Mammary epithelial cell (primary cell): ENCODE results near the gene SPACA4.

Experiments used
- CTCF ChIP-seq, 2 donors: IDR thresholded peaks in 1 of 2; conservative IDR thresholded peaks in 1 of 2; 2 replicates each; pipeline ENCODE4 v1.5.1; 2011 to 2012; ENCODE audit warnings: inconsistent platforms in 2 of 2, low read length in 2 of 2, mild to moderate bottlenecking in 2 of 2, control low read depth in 1 of 2, low read depth in 1 of 2; ENCODE audit not compliant: insufficient read depth in 1 of 2; ENCODE audit errors: extremely low read depth in 1 of 2
- EZH2 ChIP-seq: IDR thresholded peaks from 2 replicates; pipeline ENCODE4 v1.6.1; 2012; ENCODE audit warnings: low read length, inconsistent platforms, borderline replicate concordance

GRCh38 chr19:48582168-48582567, 24.4 kb upstream of the SPACA4 start:
- TF ChIP-seq CTCF (conservative IDR thresholded peaks at IDR 0.05 in 1 of 2, IDR thresholded peaks at IDR 0.05 in 1 of 2; ENCODE audit: extremely low read depth in 1 of 2, insufficient read depth in 1 of 2, low read depth in 1 of 2, low read length in 2 of 2) (no peak), EZH2 (no peak)
